Vagina (tissue), 2 donors: ENCODE measurements around the gene FAM171A2.

Experiments
- POLR2A ChIP-seq, 2 donors: fragments of 450-650 bp; IDR thresholded peaks; one replicate each; pipeline ENCODE4 v1.6.1; 2017; ENCODE audit warnings: antibody characterized with exemption in 2 of 2, mild to moderate bottlenecking in 2 of 2, moderate library complexity in 2 of 2
- POLR2AphosphoS5 ChIP-seq, 2 donors: sonication (generic); formaldehyde crosslinking; IDR thresholded peaks; one replicate each; pipeline ENCODE4 v1.9.0; 2017; ENCODE audit warnings: antibody characterized with exemption in 2 of 2, mild to moderate bottlenecking in 2 of 2, low read depth in 1 of 2; ENCODE audit not compliant: insufficient read depth in 1 of 2
- TF ChIP-seq, protein P1 (sequence below), 3 experiments: fragments of 450-650 bp in 2 of 3; fragments of 200-600 bp in 1 of 3; sonication (generic) in 1 of 3; IDR thresholded peaks; one replicate each; pipeline ENCODE4 v1.5.1; 2017 to 2019; ENCODE audit warnings: antibody characterized with exemption in 3 of 3, mild to moderate bottlenecking in 2 of 3, moderate library complexity in 2 of 3

GRCh38 chr17:44348988-44349364 is 14.7 kb downstream of the FAM171A2 start:
- TF ChIP-seq POLR2AphosphoS5 (IDR thresholded peaks at IDR 0.05; ENCODE audit: insufficient read depth in 1 of 2, low read depth in 1 of 2) = no peak
- TF ChIP-seq, protein P1, sequence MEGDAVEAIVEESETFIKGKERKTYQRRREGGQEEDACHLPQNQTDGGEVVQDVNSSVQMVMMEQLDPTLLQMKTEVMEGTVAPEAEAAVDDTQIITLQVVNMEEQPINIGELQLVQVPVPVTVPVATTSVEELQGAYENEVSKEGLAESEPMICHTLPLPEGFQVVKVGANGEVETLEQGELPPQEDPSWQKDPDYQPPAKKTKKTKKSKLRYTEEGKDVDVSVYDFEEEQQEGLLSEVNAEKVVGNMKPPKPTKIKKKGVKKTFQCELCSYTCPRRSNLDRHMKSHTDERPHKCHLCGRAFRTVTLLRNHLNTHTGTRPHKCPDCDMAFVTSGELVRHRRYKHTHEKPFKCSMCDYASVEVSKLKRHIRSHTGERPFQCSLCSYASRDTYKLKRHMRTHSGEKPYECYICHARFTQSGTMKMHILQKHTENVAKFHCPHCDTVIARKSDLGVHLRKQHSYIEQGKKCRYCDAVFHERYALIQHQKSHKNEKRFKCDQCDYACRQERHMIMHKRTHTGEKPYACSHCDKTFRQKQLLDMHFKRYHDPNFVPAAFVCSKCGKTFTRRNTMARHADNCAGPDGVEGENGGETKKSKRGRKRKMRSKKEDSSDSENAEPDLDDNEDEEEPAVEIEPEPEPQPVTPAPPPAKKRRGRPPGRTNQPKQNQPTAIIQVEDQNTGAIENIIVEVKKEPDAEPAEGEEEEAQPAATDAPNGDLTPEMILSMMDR (IDR thresholded peaks at IDR 0.05) = no peak
- TF ChIP-seq POLR2A (IDR thresholded peaks at IDR 0.05) = no peak
